ENCODE measurements around the gene JAG2.

GRCh38 chr14:105093431-105094192 is 75.0 kb downstream of the JAG2 start:
- TF ChIP-seq EZH2phosphoT487 (IDR thresholded peaks at IDR 0.05; ENCODE audit: insufficient read depth, low read depth) = no peak
- no peak for TF ChIP-seq EZH2 (IDR thresholded peaks at IDR 0.05; ENCODE audit: insufficient read depth, poor library complexity, severe bottlenecking)

All from GM23248 (cell line).